ENCODE data around the gene MSI1.

The MSI1 gene

GRCh38 chr12:120406553-120406952, 37.6 kb upstream of the MSI1 start:
- TF ChIP-seq, protein P1, sequence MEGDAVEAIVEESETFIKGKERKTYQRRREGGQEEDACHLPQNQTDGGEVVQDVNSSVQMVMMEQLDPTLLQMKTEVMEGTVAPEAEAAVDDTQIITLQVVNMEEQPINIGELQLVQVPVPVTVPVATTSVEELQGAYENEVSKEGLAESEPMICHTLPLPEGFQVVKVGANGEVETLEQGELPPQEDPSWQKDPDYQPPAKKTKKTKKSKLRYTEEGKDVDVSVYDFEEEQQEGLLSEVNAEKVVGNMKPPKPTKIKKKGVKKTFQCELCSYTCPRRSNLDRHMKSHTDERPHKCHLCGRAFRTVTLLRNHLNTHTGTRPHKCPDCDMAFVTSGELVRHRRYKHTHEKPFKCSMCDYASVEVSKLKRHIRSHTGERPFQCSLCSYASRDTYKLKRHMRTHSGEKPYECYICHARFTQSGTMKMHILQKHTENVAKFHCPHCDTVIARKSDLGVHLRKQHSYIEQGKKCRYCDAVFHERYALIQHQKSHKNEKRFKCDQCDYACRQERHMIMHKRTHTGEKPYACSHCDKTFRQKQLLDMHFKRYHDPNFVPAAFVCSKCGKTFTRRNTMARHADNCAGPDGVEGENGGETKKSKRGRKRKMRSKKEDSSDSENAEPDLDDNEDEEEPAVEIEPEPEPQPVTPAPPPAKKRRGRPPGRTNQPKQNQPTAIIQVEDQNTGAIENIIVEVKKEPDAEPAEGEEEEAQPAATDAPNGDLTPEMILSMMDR (IDR thresholded peaks at IDR 0.05; ENCODE audit: insufficient read depth, low read depth, low read length, missing control alignments): no peak
- no peak overlapping the region for H3K4me3 ChIP-seq (ENCODE audit: low read length)
- no peak for DNase-seq (ENCODE audit: low read depth)

- DNase-seq (ENCODE audit: low read depth): no peak
- H3K4me3 ChIP-seq (ENCODE audit: low read length): no peak overlapping the region
- TF ChIP-seq, protein P1 (IDR thresholded peaks at IDR 0.05; ENCODE audit: insufficient read depth, low read depth, low read length, missing control alignments): no peak
Measured at GRCh38 chr12:120406069-120406468, 37.1 kb upstream of the MSI1 start.

GRCh38 chr12:120404271-120404670, 35.3 kb upstream of the MSI1 start:
- no peak for DNase-seq (ENCODE audit: low read depth)
- H3K4me3 ChIP-seq (ENCODE audit: low read length): no peak overlapping the region
- TF ChIP-seq, protein P1 (IDR thresholded peaks at IDR 0.05; ENCODE audit: insufficient read depth, low read depth, low read length, missing control alignments): no peak

GRCh38 chr12:120403869-120404268, 34.9 kb upstream of the MSI1 start:
- no peak for DNase-seq (ENCODE audit: low read depth)
- TF ChIP-seq, protein P1 (IDR thresholded peaks at IDR 0.05; ENCODE audit: insufficient read depth, low read depth, low read length, missing control alignments): no peak

GRCh38 chr12:120402217-120402616, 33.3 kb upstream of the MSI1 start:
- no peak overlapping the region for H3K4me3 ChIP-seq (ENCODE audit: low read length)
- no peak for DNase-seq (ENCODE audit: low read depth)
- TF ChIP-seq, protein P1 (IDR thresholded peaks at IDR 0.05; ENCODE audit: insufficient read depth, low read depth, low read length, missing control alignments): no peak

More at GRCh38 chr12:120403869-120404268, 34.9 kb upstream of the MSI1 start:
- H3K4me3 ChIP-seq (ENCODE audit: low read length): no peak overlapping the region

DNA sequence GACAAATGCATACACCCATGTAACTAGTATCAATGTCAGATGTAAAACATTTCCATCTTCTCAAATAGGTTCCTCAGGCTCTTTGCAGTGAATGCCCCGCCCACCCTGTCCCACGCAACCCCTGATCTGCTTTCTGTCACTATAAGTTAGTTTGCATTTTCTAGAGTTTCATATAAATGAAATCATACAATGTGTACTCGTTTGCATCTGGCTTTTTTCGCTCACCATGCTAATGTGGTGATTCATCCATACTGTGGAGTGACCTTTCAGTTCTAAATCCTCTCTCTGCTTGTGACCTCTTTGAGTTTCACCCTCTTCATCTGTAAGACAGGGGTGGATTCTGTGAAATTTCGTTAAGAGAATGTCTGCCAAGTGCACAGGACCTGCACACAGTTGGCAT, 30.6 kb upstream of the MSI1 start:
- peak; percentile 38 for DNase-seq (ENCODE audit: low read depth)

More for the DNA sequence above, 30.6 kb upstream of the MSI1 start:
- H3K4me3 ChIP-seq (ENCODE audit: low read length): no peak overlapping the region
- TF ChIP-seq, protein P1 (IDR thresholded peaks at IDR 0.05; ENCODE audit: insufficient read depth, low read depth, low read length, missing control alignments): no peak
